Measurements from ENCODE around the gene MPI.
"Not testable (repeated sequence)": the region's sequence is repeated elsewhere in the genome, so short reads cannot be mapped to it uniquely, and the experiment has no call there.

The MPI gene

GRCh38 chr15:74933573-74933972 lies 43.7 kb downstream of the MPI start:
- no peak for DNase-seq (ENCODE audit: low read depth)

GRCh38 chr15:74935193-74935592 lies 45.4 kb downstream of the MPI start:
- not testable (repeated sequence) for DNase-seq (ENCODE audit: low read depth)

DNA sequence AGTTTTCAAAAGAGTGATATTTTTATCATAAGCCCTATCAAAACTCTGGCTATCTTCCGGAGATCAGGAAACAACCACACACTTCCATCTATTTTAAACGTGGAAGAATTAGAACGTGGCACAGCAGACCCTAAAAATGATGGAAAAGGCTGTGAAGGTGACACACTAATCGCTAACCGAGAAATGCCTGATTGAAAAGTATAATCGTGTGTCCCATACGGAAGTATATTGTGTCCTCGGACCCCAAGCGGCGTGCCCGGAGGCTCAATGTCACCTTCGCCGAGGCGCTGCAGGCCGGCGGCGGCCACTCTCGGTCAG lies 47.4 kb downstream of the MPI start:
- DNase-seq (ENCODE audit: low read depth), result no peak

DNA sequence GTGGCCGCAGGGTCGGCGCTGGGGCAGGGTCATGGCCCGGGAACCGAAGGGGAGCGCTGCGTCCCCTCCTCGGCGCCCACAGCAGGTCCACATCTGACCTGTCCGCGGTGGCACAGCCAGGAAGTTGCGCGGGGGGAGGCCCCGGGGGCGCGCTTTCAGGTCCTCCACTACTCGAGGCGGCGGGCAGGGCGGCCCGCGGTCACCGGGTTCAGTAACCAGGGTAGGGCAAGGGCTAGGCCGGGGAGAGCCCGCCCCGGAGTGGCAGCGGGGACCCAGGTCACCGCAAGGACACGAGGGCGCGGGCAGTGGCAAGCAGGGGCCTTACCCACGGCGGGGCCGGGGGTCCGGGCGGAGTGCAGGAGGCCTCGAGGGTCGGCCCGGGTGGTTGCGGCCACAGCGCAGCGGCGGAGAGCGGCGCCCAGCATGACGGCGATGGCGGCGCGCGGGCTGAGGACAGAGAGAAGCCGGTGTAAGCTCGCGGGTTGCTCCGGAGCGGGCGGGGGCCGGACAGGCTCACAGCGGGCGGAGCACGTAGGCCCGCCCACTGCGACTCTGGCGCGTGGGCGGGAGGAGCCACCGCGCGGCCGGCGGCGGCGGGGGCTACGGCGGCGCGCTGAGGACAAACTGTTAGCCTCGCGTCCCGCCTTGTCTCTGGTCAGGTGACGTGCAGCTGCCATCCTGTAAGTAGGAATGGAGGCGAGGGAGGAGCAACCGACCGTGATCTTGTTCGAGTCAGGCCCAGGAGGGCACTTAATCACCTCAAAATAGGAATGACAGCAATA lies 47.9 kb downstream of the MPI start, which contains the start of gene COX5A:
Gene COX5A, minus strand, starts transcription at position 484 of the 782 bp plus-strand sequence. Its CDS starts 59 bp downstream, at position 425.
- DNase-seq (ENCODE audit: low read depth), result peak; percentile 89

DNA sequence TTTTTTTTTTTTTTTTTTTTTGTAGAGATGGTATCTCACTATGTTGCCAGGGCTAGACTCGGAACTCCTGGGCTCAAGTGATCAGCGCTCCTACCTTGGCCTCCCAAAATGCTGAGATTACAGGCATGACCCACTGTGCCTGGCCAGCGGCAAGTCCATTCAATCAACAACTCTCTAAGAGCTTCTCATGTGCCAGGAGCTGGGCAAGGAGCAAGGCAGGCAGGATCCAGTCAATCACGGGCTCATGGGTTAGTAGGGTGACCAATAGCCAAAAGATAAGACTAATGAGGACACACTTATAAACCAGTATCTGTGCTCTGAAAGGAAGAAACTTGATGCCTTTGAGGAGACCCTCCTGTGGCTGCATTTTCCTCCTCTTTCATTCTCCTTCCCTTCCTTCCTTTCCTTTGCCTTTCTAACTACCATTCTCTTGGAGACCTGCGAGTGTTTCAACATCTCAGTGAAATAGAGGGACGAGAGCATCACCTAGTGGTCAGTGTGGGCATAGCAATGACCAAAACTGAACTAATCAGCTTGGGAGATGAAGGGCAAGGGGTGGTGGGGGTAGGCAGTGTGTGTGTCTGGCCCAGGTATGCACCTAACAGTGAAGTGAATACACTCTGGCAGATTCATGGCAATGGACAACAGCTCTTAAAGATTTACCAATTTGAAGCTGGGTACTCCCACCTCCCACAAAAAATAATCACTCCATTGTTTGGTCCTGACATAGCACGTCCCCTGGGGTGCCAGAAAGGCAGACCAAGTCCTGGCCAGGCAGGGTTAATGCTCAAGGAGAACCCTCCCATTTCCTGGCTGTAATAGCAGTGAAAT lies 60.5 kb downstream of the MPI start:
- DNase-seq (ENCODE audit: low read depth), result peak; percentile 70

GRCh38 chr15:74951006-74951405 lies 61.2 kb downstream of the MPI start:
- DNase-seq (ENCODE audit: low read depth), result no peak

Measured in T follicular helper cell (primary cell).